Thoracic aorta (tissue), 2 donors: ENCODE measurements around the gene PTPRN2. TPM values are rescaled to one million over a fixed set of nuclear protein-coding genes. Genes with fewer than 3 reads are reported as not detected.
"Not testable (repeated sequence)": the region's sequence is repeated elsewhere in the genome, so short reads cannot be mapped to it uniquely, and the experiment has no call there.

Experiments
- ATAC-seq: fragments of 150-250 bp; one replicate; pipeline ENCODE4 v1.8.0; 2017; ENCODE audit warnings: low read depth; ENCODE audit not compliant: insufficient number of reproducible peaks, low FRiP score
- DNase-seq: peaks from one replicate; pipeline ENCODE4 v3.0.0-alpha.2; 2020; ENCODE audit warnings: low spot score
- H3K27ac ChIP-seq, 2 donors: fragments of 200-600 bp; sonication (generic); 1 replicate in 1 of 2; 2 replicates in 1 of 2; pipeline ENCODE4 v1.5.1; 2016; ENCODE audit warnings: mild to moderate bottlenecking in 2 of 2, moderate library complexity in 2 of 2
- H3K27me3 ChIP-seq: fragments of 200-600 bp; sonication (generic); replicated peaks from 2 replicates; pipeline ENCODE4 v1.6.0; 2016; ENCODE audit warnings: mild to moderate bottlenecking; ENCODE audit not compliant: insufficient read depth
- H3K36me3 ChIP-seq: fragments of 200-600 bp; sonication (generic); one replicate; pipeline ENCODE4 v1.5.1; 2016
- H3K4me1 ChIP-seq, 2 donors: fragments of 200-600 bp; sonication (generic); 1 replicate in 1 of 2; 2 replicates in 1 of 2; pipeline versions ENCODE4 v1.5.1 to v1.6.0; 2016; ENCODE audit warnings: low read depth in 2 of 2, mild to moderate bottlenecking in 1 of 2; ENCODE audit not compliant: control insufficient read depth in 1 of 2
- H3K4me3 ChIP-seq: fragments of 200-600 bp; sonication (generic); 2 replicates; pipeline ENCODE4 v1.5.1; 2016; ENCODE audit warnings: mild to moderate bottlenecking
- H3K9me3 ChIP-seq: fragments of 200-600 bp; sonication (generic); 2 replicates; pipeline ENCODE4 v1.5.1; 2016
- total RNA-seq, 2 donors: library from RNA; depleted of rRNA; stranded (reverse); fragments of >200 nt; gene quantifications; one replicate each; pipeline versions ENCODE4 v1.1.0 to v1.2.3, GENCODE V29; 2016
- TF ChIP-seq, protein P1 (sequence below): fragments of 200-600 bp; sonication (generic); IDR thresholded peaks from one replicate; pipeline ENCODE4 v1.5.1; 2019; ENCODE audit warnings: antibody characterized with exemption

PTPRN2 gene
- total RNA-seq, 2 donors from 2014 or later, result 2.2 to 3.1 TPM

DNA sequence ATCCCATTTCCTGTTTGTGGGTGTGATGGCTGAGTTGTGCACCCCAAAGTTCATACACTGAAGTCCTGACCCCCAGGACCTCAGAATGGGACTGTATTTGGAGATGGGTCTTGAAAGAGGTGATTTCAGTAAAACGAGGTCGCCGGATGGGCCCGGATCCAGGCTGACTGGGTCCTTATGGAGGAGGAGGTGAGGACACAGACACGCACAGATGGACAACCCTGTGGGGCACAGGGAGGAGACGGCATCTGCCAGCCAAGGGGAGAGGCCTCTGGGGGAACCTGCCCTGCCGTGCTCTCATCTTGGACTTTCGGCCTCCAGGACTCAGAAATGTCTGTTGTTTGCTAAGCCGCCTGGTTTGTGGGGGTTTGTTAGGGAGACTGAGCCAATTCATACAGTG lies 61.1 kb downstream of the PTPRN2 start:
- DNase-seq (no peak), ATAC-seq (no peak)
- H3K4me1 ChIP-seq, result no peaks in the 10 kb centered on the region
- H3K4me3 ChIP-seq, result no peak overlapping the region
- H3K27me3 ChIP-seq, result no peaks in the 10 kb centered on the region
- no peak overlapping the region for H3K27ac ChIP-seq
- H3K36me3 ChIP-seq, result no peaks in the 10 kb centered on the region
- H3K9me3 ChIP-seq, result no peaks in the 10 kb centered on the region
- TF ChIP-seq, protein P1, sequence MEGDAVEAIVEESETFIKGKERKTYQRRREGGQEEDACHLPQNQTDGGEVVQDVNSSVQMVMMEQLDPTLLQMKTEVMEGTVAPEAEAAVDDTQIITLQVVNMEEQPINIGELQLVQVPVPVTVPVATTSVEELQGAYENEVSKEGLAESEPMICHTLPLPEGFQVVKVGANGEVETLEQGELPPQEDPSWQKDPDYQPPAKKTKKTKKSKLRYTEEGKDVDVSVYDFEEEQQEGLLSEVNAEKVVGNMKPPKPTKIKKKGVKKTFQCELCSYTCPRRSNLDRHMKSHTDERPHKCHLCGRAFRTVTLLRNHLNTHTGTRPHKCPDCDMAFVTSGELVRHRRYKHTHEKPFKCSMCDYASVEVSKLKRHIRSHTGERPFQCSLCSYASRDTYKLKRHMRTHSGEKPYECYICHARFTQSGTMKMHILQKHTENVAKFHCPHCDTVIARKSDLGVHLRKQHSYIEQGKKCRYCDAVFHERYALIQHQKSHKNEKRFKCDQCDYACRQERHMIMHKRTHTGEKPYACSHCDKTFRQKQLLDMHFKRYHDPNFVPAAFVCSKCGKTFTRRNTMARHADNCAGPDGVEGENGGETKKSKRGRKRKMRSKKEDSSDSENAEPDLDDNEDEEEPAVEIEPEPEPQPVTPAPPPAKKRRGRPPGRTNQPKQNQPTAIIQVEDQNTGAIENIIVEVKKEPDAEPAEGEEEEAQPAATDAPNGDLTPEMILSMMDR, result no peak

DNA sequence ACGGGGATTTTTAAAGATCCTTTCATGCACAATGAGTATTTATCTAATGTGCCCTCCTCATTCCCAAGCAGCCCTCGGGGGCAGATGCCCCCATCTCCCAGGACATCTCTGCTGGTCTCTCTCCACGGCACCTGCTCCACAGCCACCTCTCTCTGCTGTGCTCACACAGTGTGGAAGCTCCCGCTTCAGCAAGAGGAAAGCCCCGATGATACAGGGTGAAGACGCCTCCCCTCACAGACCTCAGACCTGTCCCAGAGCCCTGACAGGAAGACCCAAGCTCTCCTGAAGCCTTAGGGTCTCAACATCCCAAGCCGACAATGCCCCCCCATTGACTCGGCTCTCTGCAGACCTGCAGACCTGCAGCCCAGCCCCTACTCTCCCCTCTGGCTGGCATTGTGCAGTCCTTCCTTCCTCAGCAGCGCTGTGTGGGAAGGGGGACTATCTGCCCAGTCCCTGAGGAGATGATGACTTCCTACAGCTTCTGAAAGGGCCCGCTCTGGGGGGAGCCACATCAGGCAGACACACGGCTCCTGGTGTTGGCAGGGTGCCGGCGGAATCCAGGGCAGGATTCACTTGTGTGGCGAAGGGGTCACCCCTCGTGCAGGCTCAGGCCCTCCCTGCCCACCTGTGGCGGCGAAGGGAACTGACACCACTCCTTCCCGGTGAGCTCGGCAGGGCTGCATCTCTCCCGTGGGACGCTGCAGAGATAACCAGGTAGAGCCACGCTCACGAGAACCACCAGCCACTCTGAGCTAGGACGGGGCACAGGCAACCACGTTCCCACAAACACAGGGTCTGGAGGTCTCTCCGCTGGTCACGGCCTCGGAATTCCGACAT lies 61.8 kb downstream of the PTPRN2 start:
- Histone ChIP-seq H3K4me3 (no peak overlapping the region), H3K36me3 (no peaks in the 10 kb centered on the region), H3K27me3 (no peaks in the 10 kb centered on the region), H3K9me3 (no peaks in the 10 kb centered on the region), H3K27ac (no peak overlapping the region), H3K4me1 (no peaks in the 10 kb centered on the region)
- ATAC-seq (no peak), DNase-seq (no peak)
- TF ChIP-seq, protein P1, result no peak

DNA sequence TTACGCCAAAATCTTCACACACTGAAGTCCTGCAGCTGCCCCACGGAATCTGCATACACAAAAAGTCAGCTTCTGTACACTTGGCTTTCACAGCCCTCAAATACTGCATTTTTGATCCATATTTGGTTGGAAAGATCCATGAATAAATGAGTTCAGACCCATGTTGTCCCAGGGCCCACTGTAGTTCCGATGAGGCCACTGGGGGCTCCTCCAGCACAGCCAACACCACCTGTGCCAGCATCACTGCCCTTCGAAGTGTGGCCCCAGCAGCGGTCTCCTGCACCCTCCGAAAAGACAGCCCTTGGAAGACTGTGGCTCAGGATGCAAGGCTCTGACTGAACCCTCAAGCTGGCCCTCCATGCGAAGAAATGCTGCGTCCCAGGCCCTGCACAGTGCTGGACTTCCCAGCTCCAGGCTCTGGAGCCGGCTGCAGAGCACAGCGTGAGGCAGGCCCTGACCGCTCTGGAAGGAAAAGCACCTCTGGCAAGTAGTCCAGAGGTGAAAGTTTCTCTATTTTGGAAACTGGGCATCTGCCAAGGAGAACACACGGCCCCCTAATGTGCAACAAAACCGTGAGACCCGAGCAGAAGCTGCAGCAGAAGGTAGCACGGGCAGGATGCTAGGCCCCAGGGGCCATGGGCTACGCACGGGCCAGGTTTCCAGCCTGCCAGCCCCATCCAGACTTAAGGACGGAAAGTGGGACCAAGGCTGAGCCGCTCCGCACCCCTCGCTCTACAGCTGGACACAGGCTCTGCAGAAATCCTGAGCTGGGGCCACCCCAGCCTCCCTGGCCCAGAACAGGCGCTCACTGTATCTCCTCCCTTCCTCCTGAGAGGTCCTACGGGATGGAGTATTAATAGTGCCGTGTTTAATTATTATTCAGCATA lies 62.6 kb downstream of the PTPRN2 start:
- H3K36me3 ChIP-seq, result no peaks in the 10 kb centered on the region
- H3K27ac ChIP-seq, result no peak overlapping the region
- H3K27me3 ChIP-seq, result no peaks in the 10 kb centered on the region
- TF ChIP-seq, protein P1, result no peak
- H3K4me3 ChIP-seq, result no peak overlapping the region
- H3K9me3 ChIP-seq, result no peaks in the 10 kb centered on the region
- ATAC-seq, result no peak
- no peak for DNase-seq
- no peaks in the 10 kb centered on the region for H3K4me1 ChIP-seq

DNA sequence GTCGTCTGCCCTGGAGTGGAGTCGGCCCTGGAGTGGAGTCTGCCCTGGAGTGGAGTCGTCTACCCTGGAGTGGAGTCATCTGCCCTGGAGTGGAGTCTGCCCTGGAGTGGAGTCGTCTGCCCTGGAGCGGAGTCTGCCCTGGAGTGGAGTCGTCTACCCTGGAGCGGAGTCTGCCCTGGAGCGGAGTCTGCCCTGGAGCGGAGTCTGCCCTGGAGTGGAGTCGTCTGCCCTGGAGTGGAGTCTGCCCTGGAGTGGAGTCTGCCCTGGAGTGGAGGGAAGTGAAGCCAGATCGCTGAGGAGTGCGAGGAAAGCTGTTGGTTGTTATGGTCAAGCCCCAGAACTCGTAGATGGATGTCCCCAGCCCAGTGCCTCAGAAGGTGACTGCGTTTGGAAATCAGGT lies 63.3 kb downstream of the PTPRN2 start:
- H3K4me3 ChIP-seq, H3K36me3 ChIP-seq, H3K4me1 ChIP-seq, ATAC-seq, H3K9me3 ChIP-seq, H3K27me3 ChIP-seq, DNase-seq, H3K27ac ChIP-seq: not testable (repeated sequence)

DNA sequence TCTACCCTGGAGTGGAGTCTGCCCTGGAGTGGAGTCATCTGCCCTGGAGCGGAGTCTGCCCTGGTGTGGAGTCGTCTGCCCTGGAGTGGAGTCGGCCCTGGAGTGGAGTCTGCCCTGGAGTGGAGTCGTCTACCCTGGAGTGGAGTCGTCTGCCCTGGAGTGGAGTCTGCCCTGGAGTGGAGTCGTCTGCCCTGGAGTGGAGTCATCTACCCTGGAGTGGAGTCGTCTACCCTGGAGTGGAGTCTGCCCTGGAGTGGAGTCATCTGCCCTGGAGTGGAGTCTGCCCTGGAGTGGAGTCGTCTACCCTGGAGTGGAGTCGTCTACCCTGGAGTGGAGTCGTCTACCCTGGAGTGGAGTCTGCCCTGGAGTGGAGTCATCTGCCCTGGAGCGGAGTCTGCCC lies 63.7 kb downstream of the PTPRN2 start:
- not testable (repeated sequence) for H3K4me3 ChIP-seq, DNase-seq, H3K36me3 ChIP-seq, H3K4me1 ChIP-seq, H3K9me3 ChIP-seq, H3K27ac ChIP-seq, H3K27me3 ChIP-seq, ATAC-seq

DNA sequence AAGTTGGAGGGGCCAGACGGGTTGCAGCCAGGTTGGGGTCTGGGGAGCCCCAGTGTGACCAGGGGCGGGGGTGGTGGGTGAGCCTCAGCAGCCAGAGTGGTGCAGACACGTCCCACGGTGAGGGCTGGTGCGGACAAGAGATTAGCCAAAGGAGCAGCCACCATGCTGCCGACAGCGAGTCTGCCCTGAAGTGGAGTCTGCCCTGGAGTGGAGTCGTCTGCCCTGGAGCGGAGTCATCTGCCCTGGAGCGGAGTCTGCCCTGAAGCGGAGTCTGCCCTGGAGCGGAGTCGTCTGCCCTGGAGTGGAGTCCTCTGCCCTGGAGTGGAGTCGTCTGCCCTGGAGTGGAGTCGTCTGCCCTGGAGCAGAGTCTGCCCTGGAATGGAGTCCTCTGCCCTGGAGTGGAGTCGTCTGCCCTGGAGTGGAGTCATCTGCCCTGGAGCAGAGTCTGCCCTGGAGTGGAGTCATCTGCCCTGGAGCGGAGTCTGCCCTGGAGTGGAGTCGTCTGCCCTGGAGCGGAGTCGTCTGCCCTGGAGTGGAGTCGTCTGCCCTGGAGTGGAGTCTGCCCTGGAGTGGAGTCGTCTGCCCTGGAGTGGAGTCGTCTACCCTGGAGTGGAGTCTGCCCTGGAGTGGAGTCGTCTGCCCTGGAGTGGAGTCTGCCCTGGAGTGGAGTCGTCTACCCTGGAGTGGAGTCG lies 64.3 kb downstream of the PTPRN2 start:
- not testable (repeated sequence) for DNase-seq, H3K27me3 ChIP-seq, H3K4me3 ChIP-seq, H3K36me3 ChIP-seq, H3K27ac ChIP-seq, H3K9me3 ChIP-seq, ATAC-seq, H3K4me1 ChIP-seq

DNA sequence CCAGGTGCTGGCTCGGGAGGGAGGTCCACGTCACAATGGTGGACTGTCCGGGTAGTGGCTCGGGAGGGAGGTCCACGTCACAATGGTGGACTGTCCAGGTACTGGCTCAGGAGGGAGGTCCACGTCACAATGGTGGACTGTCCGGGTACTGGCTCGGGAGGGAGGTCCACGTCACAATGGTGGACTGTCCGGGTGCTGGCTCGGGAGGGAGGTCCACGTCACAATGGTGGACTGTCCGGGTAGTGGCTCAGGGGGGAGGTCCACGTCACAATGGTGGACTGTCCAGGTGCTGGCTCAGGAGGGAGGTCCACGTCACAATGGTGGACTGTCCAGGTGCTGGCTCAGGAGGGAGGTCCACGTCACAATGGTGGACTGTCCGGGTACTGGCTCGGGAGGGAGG lies 65.8 kb downstream of the PTPRN2 start:
- ATAC-seq, H3K27me3 ChIP-seq, H3K4me1 ChIP-seq, H3K9me3 ChIP-seq, H3K27ac ChIP-seq, DNase-seq, H3K36me3 ChIP-seq, H3K4me3 ChIP-seq: not testable (repeated sequence)
